CD4-positive, alpha-beta memory T cell (primary cell): ENCODE data around the gene FUZ. TPM values are rescaled to one million over a fixed set of nuclear protein-coding genes. Genes with fewer than 3 reads are reported as not detected.

Experiments
- CTCF ChIA-PET: fragments of 350-600 bp; sonication (Branson Sonifier 250); formaldehyde crosslinking; loops from one replicate; lab custom pipeline; 2021; ENCODE audit warnings: inconsistent platforms; ENCODE audit not compliant: partially characterized antibody; lab: Charles Lee
- POLR2A ChIA-PET: fragments of 350-600 bp; sonication (Branson Sonifier 250); formaldehyde crosslinking; loops from one replicate; lab custom pipeline; 2021; ENCODE audit not compliant: partially characterized antibody; lab: Charles Lee
- DNase-seq, 5 donors: peaks; one replicate each; pipeline versions ENCODE4 v3.0.0 to v3.0.0-alpha.2; 2020 to 2022; ENCODE audit warnings: mixed read lengths in 1 of 5
- H3K27ac ChIP-seq: one replicate; pipeline ENCODE4 v1.7.0; 2013; ENCODE audit warnings: low read depth, low read length
- H3K27me3 ChIP-seq: 2 replicates; pipeline ENCODE4 v1.7.0; 2013; ENCODE audit warnings: mild to moderate bottlenecking, low read length, moderate library complexity; ENCODE audit not compliant: insufficient read depth
- H3K36me3 ChIP-seq: 2 replicates; pipeline ENCODE4 v1.7.0; 2013; ENCODE audit warnings: mild to moderate bottlenecking, low read length, moderate library complexity; ENCODE audit not compliant: insufficient read depth
- H3K4me1 ChIP-seq: 2 replicates; pipeline ENCODE4 v1.7.0; 2013; ENCODE audit warnings: mild to moderate bottlenecking, low read length, moderate library complexity; ENCODE audit not compliant: insufficient read depth
- H3K4me3 ChIP-seq, 2 donors: one replicate each; pipeline ENCODE4 v1.7.0; 2013; ENCODE audit warnings: low read length in 2 of 2, mild to moderate bottlenecking in 1 of 2
- H3K9me3 ChIP-seq, 2 donors: one replicate each; pipeline ENCODE4 v1.7.0; 2013; ENCODE audit warnings: low read length in 2 of 2, control low read depth in 1 of 2; ENCODE audit not compliant: control insufficient read depth in 1 of 2
- H3K27ac Mint-ChIP-seq, 7 donors: one replicate each; pipeline ENCODE4 v1.8.0; 2020 to 2021; ENCODE audit warnings: mixed read lengths in 7 of 7, mild to moderate bottlenecking in 6 of 7, inconsistent platforms in 3 of 7, moderate library complexity in 3 of 7
- H3K27me3 Mint-ChIP-seq, 2 donors: one replicate each; pipeline ENCODE4 v1.8.0; 2020 to 2021; ENCODE audit warnings: mixed read lengths in 2 of 2
- H3K36me3 Mint-ChIP-seq, 2 donors: one replicate each; pipeline ENCODE4 v1.8.0; 2020 to 2021; ENCODE audit warnings: mixed read lengths in 2 of 2, inconsistent platforms in 1 of 2, mild to moderate bottlenecking in 1 of 2
- H3K4me1 Mint-ChIP-seq, 4 donors: one replicate each; pipeline ENCODE4 v1.8.0; 2020 to 2021; ENCODE audit warnings: mixed read lengths in 4 of 4, mild to moderate bottlenecking in 1 of 4
- H3K4me3 Mint-ChIP-seq, 8 donors: one replicate each; pipeline ENCODE4 v1.8.0; 2020 to 2021; ENCODE audit warnings: mixed read lengths in 8 of 8, mild to moderate bottlenecking in 7 of 8, moderate library complexity in 6 of 8, inconsistent platforms in 3 of 8
- H3K9me3 Mint-ChIP-seq, 8 donors: one replicate each; pipeline ENCODE4 v1.8.0; 2020 to 2021; ENCODE audit warnings: mixed read lengths in 8 of 8, mild to moderate bottlenecking in 5 of 8, inconsistent platforms in 3 of 8, moderate library complexity in 1 of 8
- intact Hi-C: fragments of 100-400 bp; cut with micrococcal nuclease; formaldehyde crosslinking; loops from one replicate; pipeline ENCODE4 v1.15.1; 2023
- polyA plus RNA-seq, 2 donors: library from polyadenylated mRNA; unstranded; fragments of 300-500 nt; fragmentation: Illumina TruSeq; gene quantifications; one replicate each; pipeline ENCODE4 v1.2.3, GENCODE V29; 2021
- total RNA-seq, 2 experiments: library from RNA; stranded (reverse); gene quantifications; one replicate each; pipeline ENCODE4 v1.2.3, GENCODE V29; 2021

The FUZ gene
- total and polyA plus RNA-seq, 4 experiments from 2014 or later: 4.9 to 24.1 (median 14.9) TPM

DNA sequence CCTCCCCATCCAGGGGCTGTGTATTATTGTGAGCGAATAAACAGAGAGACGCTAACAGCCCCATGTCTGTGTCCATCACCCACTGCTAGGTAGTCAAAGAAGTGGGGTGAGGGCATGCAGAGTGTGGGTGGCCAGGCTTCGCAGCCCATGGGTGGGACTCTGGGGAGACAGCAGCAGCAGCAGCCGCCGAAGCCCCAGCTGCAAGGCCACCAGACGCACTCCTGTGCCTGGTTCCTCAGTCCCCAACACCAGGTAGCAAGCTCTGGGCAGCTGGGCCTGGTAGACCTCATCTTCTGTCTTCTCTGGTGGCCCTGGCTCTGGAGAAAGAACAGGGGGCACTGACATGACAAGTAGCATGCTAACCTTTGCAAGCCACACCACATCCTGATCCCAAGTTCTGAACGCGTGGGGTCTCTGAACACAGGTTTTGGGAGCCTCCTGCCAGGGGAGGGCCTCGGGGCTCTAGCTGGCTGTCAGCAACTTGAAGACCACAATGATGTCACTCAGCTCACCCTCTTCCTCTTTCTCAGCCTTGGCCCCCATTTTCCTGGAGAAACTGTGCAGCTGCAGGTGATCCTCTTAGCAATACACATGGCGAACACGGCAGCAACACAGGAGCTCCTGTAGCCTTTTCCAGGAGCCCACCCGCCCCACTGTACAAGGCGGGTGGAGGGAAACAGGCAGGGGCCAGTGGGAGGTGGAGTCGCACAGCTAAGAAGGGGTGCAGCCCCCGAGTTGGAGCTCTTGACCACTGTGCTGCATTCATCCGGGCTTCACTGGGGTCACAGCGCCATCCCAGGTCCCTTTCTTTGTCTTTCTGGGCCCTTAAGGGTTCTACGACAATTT is 5.8 kb downstream of the FUZ start:
- H3K36me3 Mint-ChIP-seq: peaks cover 12 to 22% of the 10 kb centered on the region in 2 donors

DNA sequence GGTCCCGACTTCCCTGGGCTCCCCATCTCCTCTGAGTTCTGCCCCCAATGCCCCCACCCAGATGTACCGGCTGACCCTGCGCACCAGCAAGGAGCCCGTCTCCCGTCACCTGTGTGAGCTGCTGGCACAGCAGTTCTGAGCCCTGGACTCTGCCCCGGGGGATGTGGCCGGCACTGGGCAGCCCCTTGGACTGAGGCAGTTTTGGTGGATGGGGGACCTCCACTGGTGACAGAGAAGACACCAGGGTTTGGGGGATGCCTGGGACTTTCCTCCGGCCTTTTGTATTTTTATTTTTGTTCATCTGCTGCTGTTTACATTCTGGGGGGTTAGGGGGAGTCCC is 6.5 kb downstream of the FUZ start:
- Histone ChIP-seq H3K9me3 (no peaks in the 10 kb centered on the region), H3K36me3 (peaks cover 11% of the 10 kb centered on the region), H3K27me3 (no peaks in the 10 kb centered on the region), H3K4me1 (peaks cover 14% of the 10 kb centered on the region), H3K4me3 (no peak overlapping the region), H3K27ac (no peak overlapping the region)
- no peak for DNase-seq
- peaks cover 12 to 22% of the 10 kb centered on the region in 2 donors for H3K36me3 Mint-ChIP-seq
- POLR2A ChIA-PET: no interaction called here
- peaks cover 0 to 1% (median 0%) of the 10 kb centered on the region in 8 donors for H3K9me3 Mint-ChIP-seq
- H3K4me3 Mint-ChIP-seq: peak overlapping the region in 1 of 8 donors; percentile 38
- H3K27ac Mint-ChIP-seq: peak overlapping the region in 5 of 7 donors; percentile 48 to 94 (median 79)
- peaks cover 7 to 19% (median 14%) of the 10 kb centered on the region in 4 donors for H3K4me1 Mint-ChIP-seq
- CTCF ChIA-PET: no interaction called here
- intact Hi-C loops: no loop called here
- no peaks in the 10 kb centered on the region for H3K27me3 Mint-ChIP-seq

More for the DNA sequence above, 5.8 kb downstream of the FUZ start:
- H3K27me3 Mint-ChIP-seq: no peaks in the 10 kb centered on the region
- Histone ChIP-seq H3K4me1 (peaks cover 15% of the 10 kb centered on the region), H3K27me3 (no peaks in the 10 kb centered on the region), H3K9me3 (no peaks in the 10 kb centered on the region), H3K4me3 (no peak overlapping the region), H3K36me3 (peaks cover 11% of the 10 kb centered on the region), H3K27ac (no peak overlapping the region)
- ChIA-PET CTCF (no interaction called here), POLR2A (interaction anchor here (0.7 kb wide), 2 partner anchors 43 to 235 kb away, joined by 3 read pairs; partner anchors contain the start of gene PTOV1)
- H3K27ac Mint-ChIP-seq: peak overlapping the region in 6 of 7 donors; percentile 35 to 91 (median 74)
- intact Hi-C loops: no loop called here
- peaks cover 10 to 25% (median 18%) of the 10 kb centered on the region in 4 donors for H3K4me1 Mint-ChIP-seq
- H3K4me3 Mint-ChIP-seq: peak overlapping the region in 1 of 8 donors; percentile 39
- no peak for DNase-seq
- H3K9me3 Mint-ChIP-seq: peaks cover 0 to under 1% (median 0%) of the 10 kb centered on the region in 8 donors

DNA sequence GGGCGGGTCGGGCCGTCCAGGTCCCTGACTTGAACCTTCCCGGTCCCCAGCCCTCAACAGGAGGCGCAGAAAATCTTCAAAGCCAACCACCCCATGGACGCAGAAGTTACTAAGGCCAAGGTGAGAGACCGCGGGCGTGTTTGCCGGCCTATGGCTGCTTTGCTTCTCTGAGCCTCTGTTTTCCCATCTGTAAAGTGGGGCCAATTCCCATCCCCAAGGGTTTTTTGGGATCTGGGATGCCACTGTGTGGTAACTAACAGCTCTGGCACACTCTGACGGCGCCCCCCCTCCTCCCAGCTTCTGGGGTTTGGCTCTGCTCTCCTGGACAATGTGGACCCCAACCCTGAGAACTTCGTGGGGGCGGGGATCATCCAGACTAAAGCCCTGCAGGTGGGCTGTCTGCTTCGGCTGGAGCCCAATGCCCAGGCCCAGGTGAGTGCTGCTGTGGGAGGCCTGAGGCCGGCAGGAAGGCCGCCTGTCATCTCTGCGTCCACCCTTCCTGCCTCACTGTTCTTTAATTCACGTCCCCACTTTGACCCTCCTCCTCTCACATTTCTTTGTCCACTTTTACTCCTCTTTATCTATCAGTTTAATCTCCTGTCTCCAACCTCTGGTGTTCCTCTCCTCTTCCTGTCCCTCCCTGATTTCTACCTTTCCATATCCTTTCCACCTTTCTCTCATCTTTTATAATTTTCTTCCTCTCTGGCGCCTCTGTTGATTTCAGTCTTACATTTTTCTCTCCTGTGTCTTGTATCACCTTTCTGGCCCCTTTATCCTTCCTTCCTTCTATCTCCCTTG is 7.1 kb downstream of the FUZ start:
- intact Hi-C loops: no loop called here
- no peak for DNase-seq
- CTCF ChIA-PET: no interaction called here
- peaks cover 14% of the 10 kb centered on the region for H3K4me1 ChIP-seq
- H3K36me3 ChIP-seq: peaks cover 12% of the 10 kb centered on the region
- peaks cover 0 to 1% (median 0%) of the 10 kb centered on the region in 8 donors for H3K9me3 Mint-ChIP-seq
- no peaks in the 10 kb centered on the region for H3K27me3 ChIP-seq
- H3K4me3 Mint-ChIP-seq: peak overlapping the region in 1 of 8 donors; percentile 38
- H3K27me3 Mint-ChIP-seq: no peaks in the 10 kb centered on the region
- no peaks in the 10 kb centered on the region for H3K9me3 ChIP-seq
- peaks cover 12 to 22% of the 10 kb centered on the region in 2 donors for H3K36me3 Mint-ChIP-seq
- POLR2A ChIA-PET: interaction anchor here (1.2 to 1.6 kb wide), 2 partner anchors 7 to 63 kb away, joined by 5 read pairs; partner anchors contain the start of gene FUZ
- no peak overlapping the region for H3K4me3 ChIP-seq
- peaks cover 7 to 19% (median 14%) of the 10 kb centered on the region in 4 donors for H3K4me1 Mint-ChIP-seq
- peak overlapping the region in 6 of 7 donors; percentile 48 to 94 (median 80) for H3K27ac Mint-ChIP-seq
- H3K27ac ChIP-seq: no peak overlapping the region

DNA sequence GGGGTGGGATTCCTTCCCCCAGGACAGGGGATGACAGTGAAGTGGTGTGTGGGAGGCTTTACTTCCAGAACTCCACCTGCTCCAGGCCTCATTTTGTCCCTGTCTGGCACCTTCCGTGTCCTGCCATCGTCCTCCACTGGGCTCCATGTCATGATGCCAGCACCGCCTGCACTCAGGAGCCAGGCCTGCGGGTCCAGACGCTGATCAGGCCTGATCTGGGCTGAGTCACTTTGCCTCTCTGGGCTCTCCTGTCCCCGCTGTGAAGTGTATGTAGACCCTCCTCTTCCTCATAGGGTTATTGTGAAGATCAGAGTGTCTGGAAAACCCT is 9.6 kb downstream of the FUZ start:
- no peak for DNase-seq
- ChIA-PET CTCF (no interaction called here), POLR2A (no interaction called here)
- H3K9me3 ChIP-seq: no peaks in the 10 kb centered on the region
- Mint-ChIP-seq H3K4me3 (no peak overlapping the region), H3K4me1 (peaks cover 0 to 7% (median 3%) of the 10 kb centered on the region in 4 donors), H3K27me3 (no peaks in the 10 kb centered on the region), H3K9me3 (peaks cover 0 to 1% (median 0%) of the 10 kb centered on the region in 8 donors), H3K36me3 (peaks cover 12 to 35% of the 10 kb centered on the region in 2 donors), H3K27ac (peak overlapping the region in 1 of 7 donors; percentile 63)
- H3K4me1 ChIP-seq: peaks cover 3% of the 10 kb centered on the region
- H3K36me3 ChIP-seq: peaks cover 23% of the 10 kb centered on the region
- H3K27me3 ChIP-seq: no peaks in the 10 kb centered on the region
- no peak overlapping the region for H3K4me3 ChIP-seq
- H3K27ac ChIP-seq: no peak overlapping the region
- intact Hi-C loops: no loop called here

DNA sequence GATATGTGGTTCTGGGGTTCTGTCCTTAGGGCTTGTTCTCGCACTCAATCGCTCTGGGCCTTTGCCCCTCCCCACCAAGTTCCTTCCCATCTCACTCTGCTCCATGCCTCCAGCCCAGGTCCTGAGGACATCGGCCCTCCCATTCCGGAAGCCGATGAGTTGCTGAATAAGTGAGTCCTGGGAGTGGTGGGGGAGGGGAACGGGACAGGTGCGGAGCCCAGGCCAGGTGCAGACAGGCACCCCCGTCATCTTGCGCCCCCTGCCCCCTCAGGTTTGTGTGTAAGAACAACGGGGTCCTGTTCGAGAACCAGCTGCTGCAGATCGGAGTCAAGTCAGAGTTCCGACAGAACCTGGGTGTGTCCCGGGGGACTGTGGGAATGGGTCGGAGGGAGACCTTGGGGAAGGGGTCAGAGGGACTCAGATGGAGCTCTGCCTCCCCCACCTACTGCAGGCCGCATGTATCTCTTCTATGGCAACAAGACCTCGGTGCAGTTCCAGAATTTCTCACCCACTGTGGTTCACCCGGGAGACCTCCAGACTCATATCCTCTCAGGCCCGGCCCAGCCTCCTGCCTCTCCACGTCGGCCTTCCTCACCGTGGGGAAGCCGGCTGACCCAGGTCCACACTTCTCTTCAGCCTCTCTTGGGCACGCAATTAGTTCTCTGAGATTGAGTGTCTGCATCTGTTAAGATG is 10.1 kb downstream of the FUZ start:
- intact Hi-C loops: no loop called here
- CTCF ChIA-PET: no interaction called here

DNA sequence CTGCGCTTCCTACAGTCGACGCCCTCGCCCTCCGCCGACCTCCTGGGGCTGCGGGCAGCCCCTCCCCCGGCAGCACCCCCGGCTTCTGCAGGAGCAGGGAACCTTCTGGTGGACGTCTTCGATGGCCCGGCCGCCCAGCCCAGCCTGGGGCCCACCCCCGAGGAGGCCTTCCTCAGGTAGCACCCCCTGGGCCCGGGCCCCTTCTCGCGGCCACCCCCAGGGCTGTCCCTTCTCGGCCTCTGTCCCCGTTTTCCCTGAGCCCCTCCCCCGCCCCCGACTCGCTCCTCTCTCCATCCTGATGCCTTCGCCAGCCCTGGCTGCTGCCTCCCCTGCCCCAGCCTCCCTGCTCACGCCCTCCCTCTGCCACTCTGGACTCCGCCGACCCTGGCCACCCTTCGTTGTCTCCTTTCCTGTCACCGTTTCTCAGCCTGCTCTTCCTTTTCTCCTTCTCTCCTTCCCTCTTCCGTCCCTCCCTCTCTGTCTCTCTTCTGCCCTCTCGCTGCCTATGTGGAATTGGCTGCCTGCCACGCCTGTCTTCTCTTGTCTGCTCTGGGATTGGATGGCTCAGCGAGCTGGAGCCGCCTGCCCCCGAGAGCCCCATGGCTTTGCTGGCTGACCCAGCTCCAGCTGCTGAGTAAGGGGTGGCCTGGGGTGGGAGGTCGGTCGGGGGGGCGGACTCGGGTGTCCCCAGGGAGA is 11.0 kb downstream of the FUZ start:
- Mint-ChIP-seq H3K27me3 (no peaks in the 10 kb centered on the region), H3K4me3 (no peak overlapping the region), H3K36me3 (peaks cover 12 to 42% of the 10 kb centered on the region in 2 donors), H3K27ac (peak overlapping the region in 1 of 7 donors; percentile 57), H3K9me3 (peaks cover 0 to 1% (median 0%) of the 10 kb centered on the region in 8 donors), H3K4me1 (no peaks in the 10 kb centered on the region)
- no peaks in the 10 kb centered on the region for H3K27me3 ChIP-seq
- CTCF ChIA-PET: no interaction called here
- peaks cover 35% of the 10 kb centered on the region for H3K36me3 ChIP-seq
- no peaks in the 10 kb centered on the region for H3K9me3 ChIP-seq
- no peak overlapping the region for H3K27ac ChIP-seq
- POLR2A ChIA-PET: interaction anchor here (1.3 kb wide), 1 partner anchor 11 kb away, joined by 4 read pairs; the partner anchor contains the start of gene FUZ
- H3K4me1 ChIP-seq: no peaks in the 10 kb centered on the region
- H3K4me3 ChIP-seq: no peak overlapping the region
- DNase-seq: no peak
- intact Hi-C loops: no loop called here

More for the DNA sequence above, 10.1 kb downstream of the FUZ start:
- DNase-seq: no peak
- H3K9me3 Mint-ChIP-seq: peaks cover 0 to 1% (median 0%) of the 10 kb centered on the region in 8 donors
- peaks cover 12 to 40% of the 10 kb centered on the region in 2 donors for H3K36me3 Mint-ChIP-seq
- POLR2A ChIA-PET: no interaction called here
- H3K4me1 Mint-ChIP-seq: peaks cover 0 to 3% (median 1%) of the 10 kb centered on the region in 4 donors
- no peaks in the 10 kb centered on the region for H3K9me3 ChIP-seq
- no peaks in the 10 kb centered on the region for H3K27me3 ChIP-seq
- H3K4me3 Mint-ChIP-seq: no peak overlapping the region
- H3K36me3 ChIP-seq: peaks cover 28% of the 10 kb centered on the region
- no peak overlapping the region for H3K4me3 ChIP-seq
- no peaks in the 10 kb centered on the region for H3K27me3 Mint-ChIP-seq
- H3K4me1 ChIP-seq: no peaks in the 10 kb centered on the region
- H3K27ac Mint-ChIP-seq: no peak overlapping the region
- H3K27ac ChIP-seq: no peak overlapping the region
